ENCODE results near the gene UBE2D4.
"Not testable (repeated sequence)": the region's sequence is repeated elsewhere in the genome, so short reads cannot be mapped to it uniquely, and the experiment has no call there.

UBE2D4 gene

DNA sequence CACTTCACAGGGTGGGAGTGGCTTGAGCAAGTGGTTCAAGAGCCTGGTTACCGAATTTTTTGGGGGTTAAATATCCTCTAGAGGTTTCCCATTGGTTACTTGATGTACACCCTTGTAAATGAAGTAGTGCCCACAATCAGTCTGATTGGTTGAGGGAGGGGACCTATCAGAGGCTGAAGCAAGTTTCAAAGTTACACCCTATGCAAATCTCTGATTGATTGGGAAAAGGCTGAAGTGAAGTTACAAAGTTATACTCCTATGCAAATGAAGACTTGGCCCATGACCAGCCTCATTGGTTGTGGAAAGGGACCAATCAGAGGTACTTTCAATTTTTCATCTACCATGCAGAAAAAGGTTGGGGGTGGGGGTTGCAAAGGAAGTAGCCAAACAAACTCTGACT is 34.7 kb downstream of the UBE2D4 start:
- DNase-seq (ENCODE audit: low read depth in 2 of 2, low spot score in 1 of 2): no peak

DNA sequence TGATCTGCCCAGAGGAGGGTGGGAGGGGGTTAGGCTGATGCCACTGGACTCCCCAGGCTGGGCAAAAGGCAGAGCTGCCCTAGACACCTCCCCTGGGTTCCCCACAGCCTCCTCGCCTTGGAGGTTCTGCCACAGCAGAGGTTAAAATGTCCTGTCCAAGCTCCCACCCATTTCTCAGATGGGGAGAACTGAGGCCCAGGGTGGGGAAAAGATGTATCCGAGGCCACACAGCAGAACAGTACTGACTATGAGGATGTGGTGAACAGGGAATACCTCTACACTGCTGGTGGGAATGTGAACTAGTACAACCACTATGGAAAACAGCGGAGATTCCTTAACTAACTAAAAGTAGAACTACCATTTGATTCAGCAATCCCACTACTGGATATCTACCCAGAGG is 40.2 kb downstream of the UBE2D4 start:
- not testable (repeated sequence) for DNase-seq (ENCODE audit: low read depth in 2 of 2, low spot score in 1 of 2)

DNA sequence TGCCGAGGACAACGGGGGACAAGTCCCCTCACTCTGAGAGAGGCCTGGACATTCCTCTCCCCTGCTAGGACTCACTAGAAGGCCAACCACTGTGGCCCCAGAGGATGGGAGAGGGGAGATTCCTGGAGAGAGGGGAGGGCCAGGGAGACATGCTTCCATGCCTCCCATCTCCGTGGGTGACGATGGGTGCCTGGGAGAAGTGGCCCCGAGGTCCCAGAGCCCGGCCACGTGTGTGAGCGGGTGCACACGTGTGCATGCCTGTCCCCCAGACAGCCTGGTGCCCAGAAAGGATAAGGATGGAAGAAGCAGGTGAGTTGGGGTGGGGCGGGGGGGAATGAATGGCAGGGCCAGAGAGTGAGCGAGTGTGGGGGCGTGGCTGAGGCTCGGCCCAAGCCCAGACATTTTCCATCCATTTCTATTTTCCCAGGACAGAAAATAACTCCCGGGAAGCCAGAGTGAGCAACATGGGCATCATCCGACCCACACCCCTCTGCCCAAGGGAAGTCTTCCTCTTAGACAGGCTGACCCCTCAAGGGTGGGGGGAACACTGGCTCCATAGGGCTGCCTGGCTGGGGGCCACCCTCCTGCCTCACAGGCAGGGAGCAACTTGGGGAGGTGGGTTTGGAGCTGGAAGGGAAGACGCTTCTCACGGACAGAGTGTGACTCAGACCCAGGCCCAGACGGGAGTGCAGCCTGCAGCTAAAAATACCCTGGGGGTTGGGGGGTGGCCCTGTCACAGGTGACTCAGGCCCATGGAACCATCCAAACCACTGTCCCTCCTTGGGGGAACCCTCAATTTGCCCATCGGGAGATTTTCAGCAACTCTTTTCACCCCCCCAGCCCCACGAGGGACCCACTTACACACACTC is 42.2 kb downstream of the UBE2D4 start:
- DNase-seq (ENCODE audit: low read depth in 2 of 2, low spot score in 1 of 2): not testable (repeated sequence)

DNA sequence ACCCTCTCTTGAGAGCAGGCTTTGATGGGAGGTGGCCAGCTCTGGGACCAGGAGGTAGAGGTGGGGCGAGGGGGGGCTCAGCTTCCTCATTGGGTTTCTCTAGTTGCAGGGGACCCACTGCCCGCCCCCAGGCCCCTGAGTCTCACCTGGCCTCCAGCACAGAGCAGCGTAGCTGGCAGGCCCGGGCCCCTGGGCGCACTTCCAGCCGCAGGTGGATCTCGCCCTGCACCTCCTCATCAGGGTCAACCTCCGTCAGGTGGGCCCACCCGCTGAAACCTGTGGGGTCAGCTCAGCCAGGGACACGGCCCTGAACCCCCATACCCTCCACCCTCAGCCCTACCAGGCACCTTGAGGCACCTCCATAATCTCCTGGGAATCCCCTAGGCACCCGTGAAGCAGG is 43.4 kb downstream of the UBE2D4 start:
- DNase-seq (ENCODE audit: low read depth in 2 of 2, low spot score in 1 of 2): not testable (repeated sequence)

DNA sequence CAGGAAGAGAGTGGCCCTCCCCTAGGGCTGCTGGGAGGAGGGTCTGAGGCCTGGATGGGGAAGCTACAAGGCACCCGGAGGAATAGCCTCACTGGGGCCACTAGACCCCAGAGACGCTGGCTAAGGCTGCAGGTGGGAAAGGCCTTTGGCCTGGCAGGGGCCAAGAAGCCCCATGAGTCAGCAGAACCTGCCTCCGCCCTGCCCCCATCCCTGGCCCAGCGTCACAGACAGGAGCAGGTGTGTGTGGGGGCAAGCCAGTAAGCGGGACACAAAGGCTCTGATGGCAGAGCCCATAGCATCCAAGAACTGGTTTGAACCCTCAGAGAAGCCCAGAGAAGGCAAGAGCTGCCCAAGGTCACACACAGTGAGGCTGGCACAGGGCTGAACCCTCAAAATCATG is 44.5 kb downstream of the UBE2D4 start:
- not testable (repeated sequence) for DNase-seq (ENCODE audit: low read depth in 2 of 2, low spot score in 1 of 2)

DNA sequence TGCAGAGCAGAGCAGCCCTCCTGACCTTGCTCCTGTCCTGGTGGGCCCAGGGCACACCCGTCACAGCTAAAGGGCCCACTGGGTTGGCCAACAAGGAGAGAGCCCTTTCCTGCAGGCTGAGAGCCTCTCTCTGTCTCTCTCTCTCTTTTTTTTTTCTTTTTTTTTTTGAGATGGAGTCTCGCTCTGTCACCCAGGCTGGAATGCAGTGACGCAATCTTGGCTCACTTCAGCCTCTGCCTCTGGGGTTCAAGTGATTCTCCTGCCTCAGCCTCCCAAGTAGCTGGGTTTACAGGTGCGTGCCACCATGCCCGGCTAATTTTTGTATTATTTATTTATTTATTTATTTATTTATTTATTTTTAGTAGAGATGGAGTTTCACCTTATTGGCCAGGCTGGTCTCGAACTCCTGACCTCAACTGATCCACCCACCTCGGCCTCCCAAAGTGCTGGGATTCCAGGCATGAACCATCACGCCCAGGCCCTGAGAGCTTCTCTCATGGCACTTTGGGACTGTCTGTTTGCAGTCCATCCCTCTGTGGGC is 47.9 kb downstream of the UBE2D4 start:
- DNase-seq (ENCODE audit: low read depth in 2 of 2, low spot score in 1 of 2): not testable (repeated sequence)

DNA sequence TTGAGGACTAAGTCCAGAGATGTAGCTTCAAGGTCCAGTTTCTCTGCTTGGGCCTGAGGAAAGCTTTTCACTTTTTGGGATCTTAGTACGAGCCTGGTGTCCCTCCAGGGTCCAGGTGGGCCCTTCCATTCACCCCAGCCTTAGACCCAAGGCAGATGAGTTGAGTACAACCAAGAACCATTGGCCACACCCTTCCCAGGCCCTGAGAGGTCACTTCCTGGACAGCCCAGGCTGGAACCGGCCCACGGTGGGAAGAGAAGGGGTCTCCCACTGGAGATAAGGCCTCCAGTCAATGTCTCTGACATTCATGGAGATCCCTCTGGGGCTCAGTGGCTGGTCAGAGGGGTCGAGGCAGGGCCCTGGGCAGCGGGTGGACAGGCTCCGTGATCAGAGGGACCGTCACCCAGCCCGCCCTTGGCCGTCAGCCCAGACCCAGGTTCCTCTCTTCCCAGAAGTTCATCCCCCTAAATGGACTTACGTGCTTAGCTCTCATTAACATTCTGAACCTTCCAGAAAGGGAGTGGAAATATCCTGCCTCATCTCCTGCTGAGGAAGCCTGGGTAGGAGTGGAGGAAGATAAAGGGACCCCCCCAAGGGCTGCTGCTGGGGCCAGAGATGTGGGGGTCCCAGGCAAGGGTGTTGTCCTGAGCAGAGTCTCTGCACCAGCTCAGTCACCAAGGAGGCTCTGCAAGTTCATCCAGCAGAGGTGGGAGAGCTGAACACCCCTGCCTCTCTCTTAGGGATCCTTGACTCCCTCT is 48.7 kb downstream of the UBE2D4 start:
- not testable (repeated sequence) for DNase-seq (ENCODE audit: low read depth in 2 of 2, low spot score in 1 of 2)

DNA sequence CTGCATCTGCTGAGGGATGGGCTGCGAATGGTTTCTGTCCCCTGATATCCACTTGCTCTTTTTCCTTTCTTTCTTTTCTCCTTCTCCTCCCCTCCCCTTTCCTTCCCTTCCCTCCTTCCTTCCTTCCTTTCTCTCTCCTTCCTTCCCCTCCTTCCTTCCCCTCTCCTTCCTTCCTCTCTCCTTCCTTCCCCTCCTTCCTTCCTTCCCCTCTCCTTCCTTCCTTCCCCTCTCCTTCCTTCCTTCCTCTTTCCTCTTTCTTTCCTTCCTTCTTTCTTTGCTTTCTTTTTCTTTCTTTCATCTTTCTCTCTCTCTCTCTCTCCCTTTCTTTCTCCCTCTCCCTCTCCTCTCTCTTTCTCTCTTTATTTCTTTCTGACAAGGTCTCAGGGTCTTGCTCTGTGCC is 51.3 kb downstream of the UBE2D4 start:
- no peak for DNase-seq (ENCODE audit: low read depth in 2 of 2, low spot score in 1 of 2)

DNA sequence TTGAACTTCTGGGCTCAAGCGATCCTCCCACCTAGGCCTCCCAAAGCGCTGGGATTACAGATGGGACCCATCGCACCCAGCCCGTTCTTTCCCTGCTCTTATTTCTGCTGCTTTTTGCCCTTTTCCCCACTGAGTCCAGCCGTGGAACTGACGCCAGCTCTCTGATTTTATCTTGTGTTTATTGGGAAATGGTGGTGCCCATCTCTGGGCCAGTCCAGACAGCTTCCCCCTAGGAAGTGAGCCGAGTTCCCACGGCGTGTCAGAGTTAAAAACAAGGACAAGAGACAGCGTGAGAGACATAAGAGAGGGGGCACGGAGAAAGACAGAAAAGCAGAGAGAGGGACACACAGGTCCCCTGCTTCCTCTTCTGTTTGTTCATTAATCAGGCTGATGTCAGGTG is 51.9 kb downstream of the UBE2D4 start:
- DNase-seq (ENCODE audit: low read depth in 2 of 2, low spot score in 1 of 2): not testable (repeated sequence)

DNA sequence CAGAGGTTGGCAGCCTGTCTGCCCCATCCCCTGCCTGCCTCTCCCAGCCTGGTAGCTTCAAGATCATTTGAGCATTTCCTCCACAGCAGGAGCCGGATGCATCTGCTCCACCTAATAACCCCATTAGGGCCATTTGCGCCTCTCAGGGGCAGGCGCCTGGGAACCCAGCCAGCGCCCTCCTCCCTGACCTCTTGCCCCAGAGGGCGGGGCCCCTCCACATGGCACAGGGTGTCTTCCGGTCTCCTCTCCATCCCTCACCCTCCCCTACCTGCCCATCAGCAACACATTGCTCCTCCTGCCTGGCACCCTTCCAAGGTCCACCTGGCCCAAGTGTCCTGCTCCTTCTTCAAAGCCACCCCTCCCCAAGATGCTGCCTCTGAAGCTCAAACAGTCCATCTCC is 56.6 kb downstream of the UBE2D4 start:
- DNase-seq (ENCODE audit: low read depth in 2 of 2, low spot score in 1 of 2): not testable (repeated sequence)

DNA sequence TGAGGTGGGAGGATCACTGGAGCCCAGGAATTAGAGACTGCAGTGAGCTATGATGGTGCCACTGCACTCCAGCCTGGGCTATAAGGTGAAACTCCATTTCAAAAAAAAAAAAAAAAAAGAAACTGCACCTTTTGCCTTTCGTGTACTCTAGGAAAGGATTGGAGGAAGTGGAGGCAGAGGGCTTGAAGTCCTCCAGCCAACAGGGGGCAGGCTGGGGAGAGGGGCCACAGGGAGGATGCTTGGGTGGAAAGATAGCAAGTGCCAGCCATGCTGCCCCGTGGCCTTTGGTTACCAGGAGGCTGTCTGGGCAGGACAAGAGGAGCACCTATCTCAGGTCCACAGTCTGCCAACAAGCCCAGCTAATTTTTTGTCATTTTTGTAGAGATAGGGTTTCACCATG is 57.5 kb downstream of the UBE2D4 start:
- not testable (repeated sequence) for DNase-seq (ENCODE audit: low read depth in 2 of 2, low spot score in 1 of 2)

DNA sequence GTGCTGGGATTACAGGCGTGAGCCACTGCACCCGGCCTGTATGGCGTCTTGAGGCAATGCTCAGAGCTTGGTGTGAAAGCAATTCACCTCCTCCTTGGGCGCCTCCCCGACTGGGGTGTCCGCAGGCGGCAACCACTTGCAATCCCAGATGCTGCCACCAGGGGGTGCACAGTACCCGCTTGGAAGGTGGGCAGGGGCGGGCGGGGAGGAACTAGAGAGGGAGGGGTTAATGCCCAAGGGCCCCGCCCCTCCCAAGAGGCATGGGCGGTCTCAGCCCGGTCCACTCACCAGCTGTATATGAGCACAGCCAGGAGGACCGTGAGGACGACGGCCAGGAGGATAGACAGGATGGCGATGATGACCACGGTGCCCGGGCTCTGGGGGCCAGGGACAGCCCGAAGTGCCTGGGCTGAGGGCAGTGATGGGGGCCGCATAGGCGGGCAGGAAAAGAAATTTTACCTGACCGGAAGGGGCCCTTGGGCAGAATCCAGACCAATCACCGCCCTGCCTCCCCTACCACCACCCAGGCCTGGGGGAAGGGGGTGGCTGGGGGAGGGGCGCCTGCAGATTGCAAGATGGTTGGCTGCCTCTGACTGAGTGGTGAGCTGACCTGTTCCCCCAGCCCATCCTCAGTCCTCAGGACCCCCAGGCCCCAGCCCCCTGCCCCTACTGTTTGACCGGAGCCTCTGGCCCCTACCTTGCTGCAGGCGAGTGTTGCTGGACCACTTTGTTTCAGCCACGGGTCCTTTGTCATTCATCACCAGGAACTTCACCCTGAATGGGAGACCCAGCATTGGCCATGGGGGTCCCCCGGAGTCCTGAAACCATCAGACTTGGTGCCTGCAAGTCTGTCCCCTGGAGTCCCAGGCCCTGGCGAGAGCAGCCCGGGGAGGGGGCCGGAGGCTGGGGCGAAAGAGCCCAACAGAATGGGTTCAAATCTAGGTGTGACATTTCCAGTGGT is 59.9 kb downstream of the UBE2D4 start:
- peak; percentile 69 to 78 for DNase-seq (ENCODE audit: low read depth in 2 of 2, low spot score in 1 of 2)

DNA sequence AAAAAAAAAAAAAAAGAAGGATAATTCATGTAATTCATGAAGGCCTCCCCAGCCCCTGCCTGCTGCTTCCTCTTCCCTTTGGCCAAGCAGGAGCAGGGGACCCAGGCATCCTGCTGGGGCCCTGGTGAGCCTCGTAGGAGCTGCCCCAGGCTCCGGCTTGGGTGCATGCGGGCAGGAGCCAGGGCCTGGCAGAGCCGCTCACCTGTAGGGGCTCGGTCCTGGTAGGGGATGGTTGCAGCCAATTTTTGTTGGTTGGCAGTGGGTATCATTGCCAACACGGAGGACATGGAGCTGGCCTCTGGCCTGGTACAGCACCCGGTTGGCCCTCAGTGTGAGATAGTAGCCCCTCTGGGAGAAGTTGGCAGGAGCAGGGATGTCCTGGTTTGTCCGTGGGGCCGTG is 61.2 kb downstream of the UBE2D4 start:
- DNase-seq (ENCODE audit: low read depth in 2 of 2, low spot score in 1 of 2): not testable (repeated sequence)

DNA sequence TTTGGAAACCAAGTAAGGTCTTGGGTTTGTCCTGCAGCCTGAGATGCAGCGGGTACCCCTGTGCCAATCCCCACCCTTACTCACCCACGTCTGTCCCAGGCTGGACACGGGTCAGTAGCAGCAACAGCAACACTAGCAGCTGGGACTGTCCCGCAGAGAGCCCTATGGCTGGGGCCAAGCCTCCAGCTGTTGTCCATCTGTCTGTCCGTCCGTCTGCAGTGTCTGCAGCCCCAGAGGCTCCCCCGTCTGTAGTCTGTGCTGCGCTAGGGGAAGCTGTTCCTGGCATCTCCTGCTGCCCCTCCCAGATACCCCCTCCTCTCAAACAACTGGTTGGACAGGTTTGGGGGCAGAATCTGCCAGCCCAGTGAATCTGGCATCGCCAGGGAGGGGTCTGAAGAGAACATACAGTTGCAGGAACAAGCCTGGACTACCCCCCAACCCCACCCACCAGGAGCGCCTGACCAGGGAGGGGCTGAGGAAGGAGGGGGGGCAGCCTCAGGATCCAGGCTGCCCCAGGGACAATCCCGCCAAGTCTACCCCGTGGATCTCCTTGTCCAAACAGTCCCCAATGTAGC is 63.9 kb downstream of the UBE2D4 start:
- not testable (repeated sequence) for DNase-seq (ENCODE audit: low read depth in 2 of 2, low spot score in 1 of 2)

DNA sequence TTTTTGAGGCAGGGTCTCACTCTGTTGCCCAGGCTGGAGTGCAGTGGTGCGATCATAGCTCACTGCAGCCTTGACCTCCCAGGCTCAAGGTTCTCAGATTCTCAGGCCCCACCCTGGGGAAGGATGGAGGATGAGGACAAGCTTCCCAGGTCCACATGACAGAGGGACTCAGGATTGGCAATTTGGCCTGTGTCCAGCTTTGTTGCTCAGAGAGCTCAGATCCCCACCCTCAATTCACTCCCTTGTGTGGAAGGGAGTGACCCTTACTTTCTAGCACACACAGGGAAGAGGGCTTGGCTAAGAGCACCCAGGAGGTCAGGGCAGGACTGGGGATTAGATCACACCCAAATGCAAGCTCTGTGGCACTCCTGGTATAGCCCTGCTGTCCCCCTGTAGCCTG is 64.6 kb downstream of the UBE2D4 start:
- DNase-seq (ENCODE audit: low read depth in 2 of 2, low spot score in 1 of 2): not testable (repeated sequence)

DNA sequence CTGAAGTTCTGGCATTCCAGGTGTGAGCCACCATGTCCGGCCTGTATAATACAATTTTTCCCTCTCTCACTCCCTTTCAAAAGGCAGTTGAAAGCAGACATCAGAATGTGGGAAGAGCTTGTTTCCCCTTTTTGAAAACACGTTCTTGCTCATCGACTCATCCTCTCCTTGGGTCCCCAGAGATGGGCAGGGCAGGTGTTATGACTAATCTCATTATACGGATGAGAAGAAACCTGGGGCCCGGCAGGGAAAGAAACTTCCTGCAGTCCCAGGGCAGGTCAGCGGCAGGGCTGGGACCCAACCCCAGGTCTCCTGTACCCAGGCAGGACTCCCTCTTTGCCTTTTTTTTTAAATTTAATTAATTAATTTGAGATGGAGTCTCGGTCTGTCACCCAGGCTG is 66.7 kb downstream of the UBE2D4 start:
- DNase-seq (ENCODE audit: low read depth in 2 of 2, low spot score in 1 of 2): not testable (repeated sequence)

DNA sequence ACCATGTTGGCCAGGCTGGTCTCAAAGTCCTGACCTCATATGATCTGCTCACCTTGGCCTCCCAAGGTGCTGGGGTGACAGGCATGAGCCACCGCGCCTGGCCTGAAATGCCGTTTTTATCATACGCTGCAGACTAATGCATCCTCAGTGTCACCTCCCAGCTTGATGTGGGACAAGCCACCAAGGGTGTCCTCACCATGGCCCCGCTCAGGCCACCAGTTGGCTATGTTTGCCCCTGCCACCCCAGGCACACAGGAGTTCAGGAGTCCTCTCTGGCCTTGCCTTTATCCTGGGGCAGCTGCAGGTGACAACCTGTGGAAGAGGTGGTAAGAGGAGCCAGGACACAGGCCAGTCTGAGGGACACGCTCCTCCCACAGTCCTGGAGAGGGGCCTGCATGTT is 68.4 kb downstream of the UBE2D4 start:
- DNase-seq (ENCODE audit: low read depth in 2 of 2, low spot score in 1 of 2): not testable (repeated sequence)

DNA sequence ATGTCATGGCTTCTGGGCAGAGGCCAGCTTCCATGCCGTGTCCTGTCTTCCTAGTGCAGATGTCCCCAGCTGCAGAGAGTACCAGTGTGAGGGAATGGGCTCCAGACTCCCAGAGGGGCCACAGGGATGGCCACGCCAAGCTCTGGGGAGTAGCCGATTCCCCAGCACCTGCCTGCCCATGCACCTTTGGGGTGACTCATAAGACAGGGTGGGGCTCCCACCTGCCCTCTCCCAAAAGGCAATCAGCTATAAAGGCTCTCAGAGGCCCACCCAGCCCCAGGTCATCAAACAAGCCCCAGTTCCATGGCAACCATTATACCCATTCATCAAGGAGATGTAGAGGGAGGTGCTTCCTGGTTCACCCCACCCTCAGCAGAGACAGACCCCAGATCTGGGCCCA is 71.3 kb downstream of the UBE2D4 start, which contains the start of gene SPDYE1:
Gene SPDYE1 (plus strand): TSS at position 366 of the 400 bp plus-strand sequence. CDS start 2,053 bp downstream, outside the sequence.
- DNase-seq (ENCODE audit: low read depth in 2 of 2, low spot score in 1 of 2): not testable (repeated sequence)

Data from stimulated activated CD8-positive, alpha-beta memory T cell treated with anti-CD3 and anti-CD28 coated beads, Interleukin-4, amount 100 ng/mL, for 1 hour (primary cell).